WTC11 (cell line): ENCODE results near the gene PIMREG. TPM values are rescaled to one million over a fixed set of nuclear protein-coding genes. Genes with fewer than 3 reads are reported as not detected.

Experiments
- ATAC-seq: fragments of 200-7000 bp; cut with Tn5 transposase; 2 replicates; pipeline ENCODE4 v1.10.0; 2021; ENCODE audit warnings: mild to moderate bottlenecking, moderate library complexity
- CTCF ChIA-PET: fragments of 300-600 bp; sonication (Branson Sonifier 250); formaldehyde crosslinking; loops from one replicate; lab custom pipeline; 2021; ENCODE audit warnings: antibody characterized with exemption; lab: Charles Lee
- POLR2A ChIA-PET: fragments of 350-600 bp; sonication (Branson Sonifier 250); formaldehyde crosslinking; loops from one replicate; lab custom pipeline; 2021; ENCODE audit warnings: antibody characterized with exemption; lab: Charles Lee
- DNase-seq: peaks from one replicate; pipeline ENCODE4 v3.0.0; 2021; ENCODE audit warnings: low spot score
- H3K27ac Mint-ChIP-seq: 2 replicates; pipeline ENCODE4 v1.8.0; 2021; ENCODE audit warnings: mixed read lengths
- H3K27me3 Mint-ChIP-seq: 2 replicates; pipeline ENCODE4 v1.8.0; 2021; ENCODE audit warnings: low read depth, mild to moderate bottlenecking, moderate library complexity, mixed read lengths
- H3K36me3 Mint-ChIP-seq: 2 replicates; pipeline ENCODE4 v1.8.0; 2021; ENCODE audit warnings: mixed read lengths
- H3K4me1 Mint-ChIP-seq: 2 replicates; pipeline ENCODE4 v1.8.0; 2022; ENCODE audit warnings: mixed read lengths
- H3K4me3 Mint-ChIP-seq: 2 replicates; pipeline ENCODE4 v1.8.0; 2021; ENCODE audit warnings: mild to moderate bottlenecking, moderate library complexity, mixed read lengths
- H3K9me3 Mint-ChIP-seq: 2 replicates; pipeline ENCODE4 v1.8.0; 2021; ENCODE audit warnings: mixed read lengths
- ATF1 ChIP-seq: sonication (generic); formaldehyde crosslinking; IDR thresholded peaks from 2 replicates; pipeline ENCODE4 v1.8.1; 2023; ENCODE audit warnings: mild to moderate bottlenecking, moderate library complexity, missing genetic modification reagents
- CDX4 ChIP-seq: fragments of 250-450 bp; sonication (Bioruptor Pico); IDR thresholded peaks from 2 replicates; pipeline ENCODE4 v1.9.0; 2021; ENCODE audit warnings: moderate library complexity, mild to moderate bottlenecking, inconsistent platforms, borderline replicate concordance
- ETV6 ChIP-seq: sonication (generic); formaldehyde crosslinking; IDR thresholded peaks from 2 replicates; pipeline ENCODE4 v1.8.1; 2022; ENCODE audit warnings: mild to moderate bottlenecking, missing genetic modification reagents
- FOXJ3 ChIP-seq: sonication (generic); formaldehyde crosslinking; IDR thresholded peaks from 2 replicates; pipeline ENCODE4 v1.9.0; 2021; ENCODE audit warnings: missing genetic modification reagents, mild to moderate bottlenecking, borderline replicate concordance
- FOXP4 ChIP-seq: sonication (generic); formaldehyde crosslinking; IDR thresholded peaks from 2 replicates; pipeline ENCODE4 v1.8.0; 2022; ENCODE audit warnings: mild to moderate bottlenecking, missing genetic modification reagents
- GRHL2 ChIP-seq: fragments of 250-450 bp; sonication (Bioruptor Pico); IDR thresholded peaks from 2 replicates; pipeline ENCODE4 v1.8.0; 2022; ENCODE audit warnings: mild to moderate bottlenecking, moderate library complexity; ENCODE audit not compliant: insufficient replicate concordance, severe bottlenecking
- NFE2L1 ChIP-seq: sonication (generic); formaldehyde crosslinking; IDR thresholded peaks from 2 replicates; pipeline ENCODE4 v1.8.1; 2023; ENCODE audit warnings: missing genetic modification reagents
- NR1H2 ChIP-seq: sonication (generic); formaldehyde crosslinking; IDR thresholded peaks from 2 replicates; pipeline ENCODE4 v1.9.0; 2021; ENCODE audit warnings: mild to moderate bottlenecking, moderate library complexity, missing genetic modification reagents
- PRRX2 ChIP-seq: fragments of 250-450 bp; sonication (Bioruptor Pico); IDR thresholded peaks from 2 replicates; pipeline ENCODE4 v1.8.0; 2021; ENCODE audit warnings: mild to moderate bottlenecking
- RORB ChIP-seq: fragments of 250-450 bp; sonication (Bioruptor Pico); IDR thresholded peaks from 2 replicates; pipeline ENCODE4 v1.9.0; 2021; ENCODE audit warnings: mild to moderate bottlenecking
- SMAD3 ChIP-seq: sonication (generic); formaldehyde crosslinking; IDR thresholded peaks from 2 replicates; pipeline ENCODE4 v1.8.0; 2022; ENCODE audit warnings: missing genetic modification reagents, mild to moderate bottlenecking, borderline replicate concordance
- SP1 ChIP-seq: sonication (generic); formaldehyde crosslinking; conservative IDR thresholded peaks from 2 replicates; pipeline ENCODE4 v1.8.1; 2022; ENCODE audit warnings: missing genetic modification reagents
- TEAD4 ChIP-seq: sonication (generic); formaldehyde crosslinking; IDR thresholded peaks from 2 replicates; pipeline ENCODE4 v1.8.0; 2022; ENCODE audit warnings: mild to moderate bottlenecking, missing genetic modification reagents
- ZMAT4 ChIP-seq: fragments of 250-450 bp; sonication (Bioruptor Pico); IDR thresholded peaks from 2 replicates; pipeline ENCODE4 v1.9.0; 2021; ENCODE audit warnings: mild to moderate bottlenecking
- ZNF138 ChIP-seq: sonication (generic); formaldehyde crosslinking; conservative IDR thresholded peaks from 2 replicates; pipeline ENCODE4 v1.8.1; 2022; ENCODE audit warnings: mild to moderate bottlenecking, moderate library complexity, missing genetic modification reagents
- ZNF232 ChIP-seq: sonication (generic); formaldehyde crosslinking; IDR thresholded peaks from 2 replicates; pipeline ENCODE4 v1.8.0; 2022; ENCODE audit warnings: mild to moderate bottlenecking, missing genetic modification reagents
- ZNF423 ChIP-seq: fragments of 250-450 bp; sonication (Bioruptor Pico); IDR thresholded peaks from 2 replicates; pipeline ENCODE4 v2.1.2; 2022; ENCODE audit warnings: mild to moderate bottlenecking, moderate library complexity
- ZNF532 ChIP-seq: fragments of 250-450 bp; sonication (Bioruptor Pico); IDR thresholded peaks from 2 replicates; pipeline ENCODE4 v1.9.0; 2021; ENCODE audit warnings: mild to moderate bottlenecking, borderline replicate concordance
- ZSCAN18 ChIP-seq: fragments of 250-450 bp; sonication (Bioruptor Pico); IDR thresholded peaks from 2 replicates; pipeline ENCODE4 v2.1.2; 2022; ENCODE audit warnings: mild to moderate bottlenecking, moderate library complexity
- total RNA-seq: library from RNA; stranded (reverse); gene quantifications from 3 replicates; pipeline ENCODE4 v1.2.3, GENCODE V29; 2021

PIMREG gene
- total RNA-seq, 1 experiment from 2014 or later = 92.2 TPM

- ATAC-seq (no peak), DNase-seq (no peak)
- H3K36me3 Mint-ChIP-seq = no peaks in the 10 kb centered on the region
- no peaks in the 10 kb centered on the region for H3K9me3 Mint-ChIP-seq
- H3K27me3 Mint-ChIP-seq = no peaks in the 10 kb centered on the region; the same call in 1 of the 2 replicates
- ChIA-PET POLR2A (interaction anchor here (1.0 kb wide), 1 partner anchor 17 kb away, joined by 3 read pairs; the partner anchor contains the start of gene PIMREG), CTCF (interaction anchor here (1.0 to 4.5 kb wide), 2 partner anchors 11 to 34 kb away, joined by 4 to 36 read pairs; no protein-coding TSS in a partner anchor)
- H3K4me3 Mint-ChIP-seq = no peak overlapping the region
- no peak for TF ChIP-seq ZSCAN18
- no peak for TF ChIP-seq ETV6
- no peak for TF ChIP-seq ATF1 (CRISPR knock-in tag)
- TF ChIP-seq PRRX2 (CRISPR knock-in tag) = no peak
- no peak for TF ChIP-seq SMAD3 (CRISPR knock-in tag)
- TF ChIP-seq CDX4 = no peak
- no peak for TF ChIP-seq NR1H2
- TF ChIP-seq SP1 = no peak
- no peak for TF ChIP-seq ZMAT4
- no peak for TF ChIP-seq ZNF532 (CRISPR knock-in tag)
- no peak for TF ChIP-seq RORB (CRISPR knock-in tag)
- no peak for TF ChIP-seq NFE2L1 (CRISPR knock-in tag)
- no peak for TF ChIP-seq ZNF232 (CRISPR knock-in tag)
- no peak for TF ChIP-seq TEAD4
- TF ChIP-seq ZNF423 (CRISPR knock-in tag) = no peak
- no peak for TF ChIP-seq FOXJ3 (CRISPR knock-in tag)
- TF ChIP-seq ZNF138 = no peak
- no peak for TF ChIP-seq GRHL2 (CRISPR knock-in tag)
- TF ChIP-seq FOXP4 (CRISPR knock-in tag) = no peak
- H3K4me1 Mint-ChIP-seq = peaks cover 23% of the 10 kb centered on the region
- peak overlapping the region; percentile 32; the same call in 1 of the 2 replicates for H3K27ac Mint-ChIP-seq
These were observed 17.0 kb downstream of the PIMREG start for GRCh38 chr17:6461246-6461645.
